Keratinocyte (primary cell): Measurements from ENCODE around the gene ACTN1. TPM values are rescaled to one million over a fixed set of nuclear protein-coding genes. Genes with fewer than 3 reads are reported as not detected.

Source experiments
- DNase-seq: peaks from one replicate; pipeline ENCODE4 v3.0.0-alpha.2; 2011; ENCODE audit warnings: low read depth, missing footprints, low spot score
- FAIRE-seq: peaks from 2 replicates; lab custom pipeline; 2011; peaks lifted over from hg19 to GRCh38; lab: Jason Lieb, UNC
- H2AFZ ChIP-seq: 2 replicates; pipeline ENCODE4 v1.6.0; 2012; ENCODE audit warnings: low read length, control low read depth, inconsistent platforms; ENCODE audit not compliant: control insufficient read depth
- H3K27ac ChIP-seq: 2 replicates; pipeline ENCODE4 v1.5.1; 2011; ENCODE audit warnings: low read length; ENCODE audit not compliant: control insufficient read depth, insufficient read depth
- H3K27me3 ChIP-seq: 3 replicates; pipeline ENCODE4 v1.6.0; 2011; ENCODE audit warnings: low read length; ENCODE audit not compliant: control insufficient read depth, insufficient read depth; ENCODE audit errors: extremely low read depth
- H3K36me3 ChIP-seq, 2 experiments: 2 replicates in 1 of 2; 3 replicates in 1 of 2; pipeline ENCODE4 v1.5.1; 2011; ENCODE audit warnings: low read length in 2 of 2, mild to moderate bottlenecking in 1 of 2; ENCODE audit not compliant: control insufficient read depth in 2 of 2, insufficient read depth in 2 of 2; ENCODE audit errors: extremely low read depth in 1 of 2
- H3K4me1 ChIP-seq: 3 replicates; pipeline ENCODE4 v1.5.1; 2011; ENCODE audit warnings: low read length; ENCODE audit not compliant: control insufficient read depth, insufficient read depth; ENCODE audit errors: extremely low read depth
- H3K4me2 ChIP-seq: 3 replicates; pipeline ENCODE4 v1.6.0; 2011; ENCODE audit warnings: low read depth, low read length; ENCODE audit not compliant: control insufficient read depth, insufficient read depth; ENCODE audit errors: extremely low read depth
- H3K4me3 ChIP-seq, 3 experiments: fragments of 200-600 bp in 1 of 3; sonication (generic) in 1 of 3; 2 replicates in 2 of 3; 3 replicates in 1 of 3; pipeline ENCODE4 v1.5.1; 2011 to 2016; ENCODE audit warnings: low read length in 3 of 3, mild to moderate bottlenecking in 3 of 3, control low read depth in 2 of 3, inconsistent platforms in 1 of 3, low read depth in 1 of 3, mixed read lengths in 1 of 3, mixed run types in 1 of 3, moderate library complexity in 1 of 3; ENCODE audit not compliant: control insufficient read depth in 2 of 3, insufficient read depth in 2 of 3; ENCODE audit errors: extremely low read depth in 1 of 3
- H3K79me2 ChIP-seq: 2 replicates; pipeline ENCODE4 v1.6.0; 2012; ENCODE audit warnings: low read length; ENCODE audit not compliant: control insufficient read depth, insufficient read depth
- H3K9ac ChIP-seq: 3 replicates; pipeline ENCODE4 v1.6.0; 2011; ENCODE audit warnings: low read length; ENCODE audit not compliant: control insufficient read depth, insufficient read depth; ENCODE audit errors: extremely low read depth
- H3K9me1 ChIP-seq: 3 replicates; pipeline ENCODE4 v1.6.0; 2011; ENCODE audit warnings: low read length; ENCODE audit not compliant: control insufficient read depth, insufficient read depth; ENCODE audit errors: extremely low read depth
- H3K9me3 ChIP-seq: 2 replicates; pipeline ENCODE4 v1.5.1; 2012; ENCODE audit warnings: low read depth, low read length; ENCODE audit not compliant: control insufficient read depth
- H4K20me1 ChIP-seq: 3 replicates; pipeline ENCODE4 v1.6.0; 2011; ENCODE audit warnings: low read length; ENCODE audit not compliant: control insufficient read depth, insufficient read depth; ENCODE audit errors: extremely low read depth
- EZH2 ChIP-seq: IDR thresholded peaks from one replicate; pipeline ENCODE4 v1.6.1; 2012; ENCODE audit warnings: inconsistent platforms, mild to moderate bottlenecking, low read length, moderate library complexity
- dilution Hi-C: fragments of 300-500 bp; cut with MboI; formaldehyde crosslinking; loops from one replicate; pipeline ENCODE4 v1.7.0; 2020; ENCODE audit warnings: low sequenced_read_pairs; ENCODE audit not compliant: extremely low pct_ligation_motif_present
- polyA plus RNA-seq, 5 experiments: library from polyadenylated mRNA; depleted of rRNA in 3 of 5; stranded (reverse) in 3 of 5; stranded (forward) in 1 of 5; unstranded in 1 of 5; fragments of >200 nt; gene quantifications; 1 replicate in 1 of 5; 2 replicates in 3 of 5; 3 replicates in 1 of 5; pipeline versions ENCODE4 v1.2.1 to v1.2.3, GENCODE V29; 2011 to 2012; ENCODE audit warnings: missing spikeins in 2 of 5, low read depth in 1 of 5, low replicate concordance in 1 of 5
- TF ChIP-seq, protein P1 (sequence below), 3 experiments: IDR thresholded peaks in 1 of 3; conservative IDR thresholded peaks in 1 of 3; optimal IDR thresholded peaks in 1 of 3; 2 replicates in 2 of 3; 3 replicates in 1 of 3; pipeline versions ENCODE3 to v1.5.1; 2011; ENCODE audit warnings: low read length in 3 of 3, mild to moderate bottlenecking in 3 of 3, moderate library complexity in 2 of 3, control low read depth in 1 of 3, inconsistent platforms in 1 of 3; ENCODE audit not compliant: insufficient read depth in 2 of 3; ENCODE audit errors: extremely low read depth in 1 of 3

Gene ACTN1
- polyA plus RNA-seq, 1 donor (not counting 4 experiments of a cell fraction or from before 2014, with no cell fraction given) = 558 TPM

DNA sequence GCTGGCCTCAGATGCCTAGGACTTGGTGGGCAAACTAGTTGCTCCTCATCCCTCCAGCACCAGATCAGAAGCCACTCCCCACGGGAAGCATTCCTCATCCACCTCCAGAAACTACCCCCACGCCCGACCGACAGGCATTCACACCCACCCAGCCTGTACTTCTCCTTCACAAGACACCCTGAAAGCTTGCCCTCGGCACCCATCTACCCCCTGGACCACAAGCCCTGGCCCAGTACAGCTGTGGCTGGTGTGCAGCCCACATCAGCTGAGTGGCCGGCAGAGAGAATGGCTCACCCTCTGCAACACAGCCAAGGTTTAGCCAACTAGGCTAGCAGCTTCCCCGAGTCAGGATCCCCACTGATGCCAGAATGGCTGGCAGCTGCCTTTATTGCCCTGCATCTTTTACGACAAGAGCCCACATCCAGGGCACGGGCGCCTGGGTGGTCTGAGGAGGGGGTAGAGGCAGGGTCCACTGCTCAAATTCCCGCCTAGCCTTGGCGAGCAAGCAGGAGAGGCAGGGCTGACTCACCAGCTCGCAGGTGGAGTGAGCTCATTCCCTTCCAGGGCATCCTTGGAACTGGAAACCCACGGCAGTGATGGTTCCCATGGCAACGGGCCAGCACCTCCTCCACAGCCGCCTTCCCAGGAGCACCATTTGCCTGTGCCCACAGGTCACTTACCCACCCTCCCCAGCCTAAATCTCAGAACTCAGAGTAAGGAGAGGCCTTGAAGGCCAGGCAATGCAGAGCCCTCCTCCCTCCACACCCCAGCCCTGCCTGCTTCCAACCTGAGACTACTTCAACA is 17.1 kb downstream of the ACTN1 start:
- H3K4me1 ChIP-seq = peaks cover 98% of the 10 kb centered on the region
- peaks cover 30 to 54% of the 10 kb centered on the region in 2 experiments for H3K36me3 ChIP-seq
- FAIRE-seq (peak; percentile 93), DNase-seq (peak; percentile 64)
- no peaks in the 10 kb centered on the region for H3K9me3 ChIP-seq
- no peak overlapping the region for H3K4me3 ChIP-seq
- peaks cover 88% of the 10 kb centered on the region for H4K20me1 ChIP-seq
- no peak overlapping the region for H3K4me2 ChIP-seq
- dilution Hi-C loops = no loop called here
- H3K9ac ChIP-seq = no peak overlapping the region
- peak overlapping the region; percentile 21 for H3K27ac ChIP-seq
- no peak for TF ChIP-seq EZH2
- TF ChIP-seq, protein P1, sequence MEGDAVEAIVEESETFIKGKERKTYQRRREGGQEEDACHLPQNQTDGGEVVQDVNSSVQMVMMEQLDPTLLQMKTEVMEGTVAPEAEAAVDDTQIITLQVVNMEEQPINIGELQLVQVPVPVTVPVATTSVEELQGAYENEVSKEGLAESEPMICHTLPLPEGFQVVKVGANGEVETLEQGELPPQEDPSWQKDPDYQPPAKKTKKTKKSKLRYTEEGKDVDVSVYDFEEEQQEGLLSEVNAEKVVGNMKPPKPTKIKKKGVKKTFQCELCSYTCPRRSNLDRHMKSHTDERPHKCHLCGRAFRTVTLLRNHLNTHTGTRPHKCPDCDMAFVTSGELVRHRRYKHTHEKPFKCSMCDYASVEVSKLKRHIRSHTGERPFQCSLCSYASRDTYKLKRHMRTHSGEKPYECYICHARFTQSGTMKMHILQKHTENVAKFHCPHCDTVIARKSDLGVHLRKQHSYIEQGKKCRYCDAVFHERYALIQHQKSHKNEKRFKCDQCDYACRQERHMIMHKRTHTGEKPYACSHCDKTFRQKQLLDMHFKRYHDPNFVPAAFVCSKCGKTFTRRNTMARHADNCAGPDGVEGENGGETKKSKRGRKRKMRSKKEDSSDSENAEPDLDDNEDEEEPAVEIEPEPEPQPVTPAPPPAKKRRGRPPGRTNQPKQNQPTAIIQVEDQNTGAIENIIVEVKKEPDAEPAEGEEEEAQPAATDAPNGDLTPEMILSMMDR (optimal IDR thresholded peaks at IDR 0.05 in 1 of 3, IDR thresholded peaks at IDR 0.05 in 1 of 3, conservative IDR thresholded peaks at IDR 0.05 in 1 of 3; ENCODE audit: extremely low read depth in 1 of 3, insufficient read depth in 2 of 3, low read length in 3 of 3) = no peak
- peaks cover 100% of the 10 kb centered on the region for H3K79me2 ChIP-seq
- H3K27me3 ChIP-seq = no peaks in the 10 kb centered on the region
- H3K9me1 ChIP-seq = peaks cover 22% of the 10 kb centered on the region
- no peak overlapping the region for H2AFZ ChIP-seq

DNA sequence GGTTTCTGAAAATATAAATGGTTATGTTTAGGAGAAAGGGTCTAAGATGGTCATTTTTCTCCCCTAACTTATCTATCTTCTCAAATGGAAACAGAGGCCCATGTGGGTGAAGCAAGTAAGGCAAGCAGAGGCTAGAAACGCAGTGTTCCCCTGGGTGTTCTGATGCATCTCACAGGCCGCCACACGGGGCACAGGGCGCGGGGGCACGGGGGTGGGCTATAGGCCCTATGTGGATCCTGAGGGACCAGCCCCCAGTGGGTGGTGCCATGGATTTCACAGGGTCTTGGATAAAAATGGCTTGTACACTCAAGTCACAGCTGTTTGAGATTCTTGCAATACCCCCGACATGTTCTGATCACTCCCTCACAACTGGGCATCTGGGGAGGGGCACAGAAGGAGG is 17.7 kb downstream of the ACTN1 start:
- Histone ChIP-seq H3K79me2 (peaks cover 100% of the 10 kb centered on the region), H3K4me2 (no peak overlapping the region), H3K4me3 (no peak overlapping the region), H3K36me3 (peaks cover 31 to 55% of the 10 kb centered on the region in 2 experiments), H3K27me3 (no peaks in the 10 kb centered on the region), H2AFZ (no peak overlapping the region), H3K4me1 (peaks cover 98% of the 10 kb centered on the region), H3K9ac (no peak overlapping the region), H4K20me1 (peaks cover 87% of the 10 kb centered on the region), H3K27ac (no peak overlapping the region), H3K9me3 (no peaks in the 10 kb centered on the region), H3K9me1 (peaks cover 15% of the 10 kb centered on the region)
- DNase-seq (no peak), FAIRE-seq (no peak)
- TF ChIP-seq, protein P1 (optimal IDR thresholded peaks at IDR 0.05 in 1 of 3, IDR thresholded peaks at IDR 0.05 in 1 of 3, conservative IDR thresholded peaks at IDR 0.05 in 1 of 3; ENCODE audit: extremely low read depth in 1 of 3, insufficient read depth in 2 of 3, low read length in 3 of 3) = no peak
- TF ChIP-seq EZH2 = no peak
- dilution Hi-C loops = no loop called here
